Osteocyte (in vitro differentiated cells): ENCODE results near the gene DCAF6. TPM values are rescaled to one million over a fixed set of nuclear protein-coding genes. Genes with fewer than 3 reads are reported as not detected.

Experiments
- DNase-seq: peaks from one replicate; pipeline ENCODE4 v3.0.0; 2021; ENCODE audit warnings: mixed read lengths; ENCODE audit not compliant: unreplicated experiment; ENCODE audit errors: extremely low spot score
- H3K27ac Mint-ChIP-seq: one replicate; pipeline ENCODE4 v1.8.0; 2021; ENCODE audit warnings: mild to moderate bottlenecking, mixed read lengths; ENCODE audit not compliant: unreplicated experiment
- H3K27me3 Mint-ChIP-seq: one replicate; pipeline ENCODE4 v1.8.0; 2021; ENCODE audit warnings: mixed read lengths; ENCODE audit not compliant: unreplicated experiment
- H3K36me3 Mint-ChIP-seq: one replicate; pipeline ENCODE4 v1.8.0; 2021; ENCODE audit warnings: mixed read lengths; ENCODE audit not compliant: unreplicated experiment
- H3K4me1 Mint-ChIP-seq: one replicate; pipeline ENCODE4 v1.8.0; 2021; ENCODE audit warnings: mixed read lengths; ENCODE audit not compliant: unreplicated experiment
- H3K4me3 Mint-ChIP-seq: one replicate; pipeline ENCODE4 v1.8.0; 2021; ENCODE audit warnings: mild to moderate bottlenecking, moderate library complexity, mixed read lengths; ENCODE audit not compliant: unreplicated experiment
- H3K9me3 Mint-ChIP-seq: one replicate; pipeline ENCODE4 v1.8.0; 2021; ENCODE audit warnings: mixed read lengths; ENCODE audit not compliant: unreplicated experiment
- CTCF ChIP-seq: fragments of 200-600 bp; sonication (generic); IDR thresholded peaks from 2 replicates; pipeline ENCODE4 v1.5.0; 2021; ENCODE audit warnings: antibody characterized with exemption, mild to moderate bottlenecking, moderate library complexity
- total RNA-seq: library from RNA; stranded (reverse); gene quantifications from 2 replicates; pipeline ENCODE4 v1.2.1, GENCODE V29; 2021

DCAF6 gene
- total RNA-seq, 1 donor from 2014 or later = 56.8 TPM

GRCh38 chr1:167913895-167914496, 22.5 kb upstream of the DCAF6 start, which contains the start of gene ADCY10:
Gene ADCY10, minus strand, starts transcription at chr1:167914134. Its CDS starts 8,994 bp downstream, at chr1:167905140.
- Mint-ChIP-seq H3K4me3 (no peak within 1 kb of the TSS), H3K36me3 (peaks cover 29% of the 10 kb centered on the region), H3K27ac (no peak within 1 kb of the TSS), H3K27me3 (no peaks in the 10 kb centered on the region), H3K9me3 (peaks cover 6% of the 10 kb centered on the region), H3K4me1 (peaks cover 12% of the 10 kb centered on the region)
- no peak for TF ChIP-seq CTCF
- no peak for DNase-seq

DNA sequence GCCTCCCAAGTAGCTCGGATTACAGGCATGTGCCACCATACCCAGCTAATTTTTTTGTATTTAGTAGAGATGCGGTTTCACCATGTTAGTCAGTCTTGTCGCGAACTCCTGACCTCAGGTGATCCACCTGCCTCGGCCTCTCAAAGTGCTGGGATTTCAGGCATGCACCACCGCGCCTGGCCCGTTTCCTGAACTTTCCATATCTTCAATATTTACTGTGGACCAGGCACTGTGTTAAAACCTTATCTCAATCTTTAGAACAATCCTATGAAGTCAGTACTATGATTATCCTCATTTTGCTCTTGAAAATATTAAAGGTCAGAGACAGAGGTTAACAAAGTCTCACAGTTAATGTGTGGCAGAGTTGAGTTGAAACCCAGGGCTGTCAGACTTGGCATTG, 20.9 kb upstream of the DCAF6 start:
- H3K27ac Mint-ChIP-seq = no peak overlapping the region
- no peaks in the 10 kb centered on the region for H3K27me3 Mint-ChIP-seq
- H3K9me3 Mint-ChIP-seq = no peaks in the 10 kb centered on the region
- no peak for DNase-seq
- H3K4me1 Mint-ChIP-seq = peaks cover 7% of the 10 kb centered on the region
- TF ChIP-seq CTCF = no peak
- no peak overlapping the region for H3K4me3 Mint-ChIP-seq
- peaks cover 32% of the 10 kb centered on the region for H3K36me3 Mint-ChIP-seq

DNA sequence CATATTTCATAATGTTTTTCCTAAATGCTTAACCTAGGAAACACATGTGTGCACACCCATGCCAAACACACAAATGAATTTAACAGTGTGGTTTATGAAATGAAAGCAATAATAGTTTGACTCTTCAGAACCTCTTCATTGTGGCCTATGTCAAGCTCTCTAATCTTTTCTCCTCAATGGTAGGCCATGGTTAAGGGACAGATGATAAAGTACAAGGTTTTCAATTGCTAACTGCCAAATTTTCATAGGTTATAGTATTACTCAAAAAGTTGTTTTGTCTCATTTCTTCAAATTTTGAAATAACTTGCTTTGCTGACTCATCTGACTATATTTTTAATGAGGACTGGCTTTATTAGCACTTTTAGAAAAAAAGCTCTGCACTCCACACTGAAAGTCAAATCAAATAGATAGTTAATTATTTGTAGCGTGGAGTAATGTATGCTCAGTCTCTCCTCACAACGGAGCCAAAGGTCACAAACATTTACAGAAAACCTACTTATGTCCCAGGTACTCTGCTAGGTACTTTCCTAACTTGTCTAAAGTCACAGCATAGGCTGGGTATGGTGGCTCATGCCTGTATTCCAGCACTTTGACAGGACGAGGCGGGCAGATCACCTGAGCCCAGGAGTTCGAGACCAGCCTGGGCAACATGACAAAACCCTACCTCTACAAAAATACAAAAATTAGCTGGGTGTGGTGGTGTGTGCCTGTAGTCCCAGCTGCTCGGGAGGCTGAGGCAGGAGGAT, 19.5 kb upstream of the DCAF6 start:
- no peak overlapping the region for H3K4me3 Mint-ChIP-seq
- H3K27me3 Mint-ChIP-seq = no peaks in the 10 kb centered on the region
- no peak overlapping the region for H3K27ac Mint-ChIP-seq
- no peak for TF ChIP-seq CTCF
- H3K9me3 Mint-ChIP-seq = no peaks in the 10 kb centered on the region
- H3K36me3 Mint-ChIP-seq = peaks cover 32% of the 10 kb centered on the region
- no peak for DNase-seq
- H3K4me1 Mint-ChIP-seq = peaks cover 1% of the 10 kb centered on the region

GRCh38 chr1:167922023-167922422, 14.5 kb upstream of the DCAF6 start:
- H3K36me3 Mint-ChIP-seq = peaks cover 10% of the 10 kb centered on the region
- DNase-seq = no peak
- H3K27ac Mint-ChIP-seq = peak overlapping the region; percentile 63
- H3K9me3 Mint-ChIP-seq = no peaks in the 10 kb centered on the region
- H3K4me3 Mint-ChIP-seq = no peak overlapping the region
- H3K4me1 Mint-ChIP-seq = peaks cover 20% of the 10 kb centered on the region
- TF ChIP-seq CTCF = no peak
- no peaks in the 10 kb centered on the region for H3K27me3 Mint-ChIP-seq

- Mint-ChIP-seq H3K27ac (peak overlapping the region; percentile 63), H3K4me3 (no peak overlapping the region)
Measured at GRCh38 chr1:167922611-167923074, 13.8 kb upstream of the DCAF6 start.

More at GRCh38 chr1:167922611-167923074, 13.8 kb upstream of the DCAF6 start:
- TF ChIP-seq CTCF = no peak
- peaks cover 9% of the 10 kb centered on the region for H3K36me3 Mint-ChIP-seq
- H3K9me3 Mint-ChIP-seq = no peaks in the 10 kb centered on the region
- H3K4me1 Mint-ChIP-seq = peaks cover 24% of the 10 kb centered on the region
- no peak for DNase-seq
- no peaks in the 10 kb centered on the region for H3K27me3 Mint-ChIP-seq
